HG03439 (cell line): ENCODE measurements around the gene ZGPAT.
"Not testable (repeated sequence)": the region's sequence is repeated elsewhere in the genome, so short reads cannot be mapped to it uniquely, and the experiment has no call there.

ENCODE experiments used
- ATAC-seq: cut with Tn5 transposase; IDR thresholded peaks from one replicate; pipeline ENCODE4 v1.9.1; 2021; ENCODE audit warnings: mild to moderate bottlenecking, moderate library complexity; ENCODE audit not compliant: unreplicated experiment

ZGPAT gene

DNA sequence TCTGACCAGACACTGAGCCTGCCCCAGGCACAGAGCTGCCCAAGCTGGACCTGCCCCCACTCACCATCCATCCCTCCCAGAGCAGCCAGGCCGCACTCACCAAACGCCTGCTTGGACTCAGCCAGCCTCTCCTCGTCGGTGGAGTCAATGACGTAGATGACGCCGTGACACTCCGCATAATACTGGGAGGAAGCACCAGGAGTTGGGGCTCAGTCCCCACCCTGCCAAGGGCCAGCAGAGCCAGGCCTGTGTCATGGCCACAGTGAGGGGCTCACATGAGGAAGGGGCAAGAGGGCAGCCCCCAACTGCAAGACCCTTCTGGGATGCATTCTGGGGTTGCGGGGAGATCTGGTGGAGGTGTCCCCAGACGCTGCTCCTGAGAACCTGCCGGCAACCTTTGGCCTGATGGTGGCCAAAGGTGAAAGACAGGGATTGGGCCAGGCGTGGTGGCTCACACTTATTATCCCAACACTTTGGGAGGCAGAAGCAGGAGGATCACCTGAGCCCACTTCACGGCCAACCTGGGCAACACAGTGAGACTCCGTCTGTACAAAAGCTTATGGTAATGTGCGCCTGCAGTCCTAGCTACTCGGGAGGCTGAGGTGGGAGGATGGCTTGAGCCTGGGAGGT, 5.7 kb upstream of the ZGPAT start:
- ATAC-seq, result no peak

GRCh38 chr20:63702751-63703470, 4.9 kb upstream of the ZGPAT start:
- no peak for ATAC-seq

GRCh38 chr20:63703471-63703975, 4.3 kb upstream of the ZGPAT start:
- ATAC-seq, result no peak

DNA sequence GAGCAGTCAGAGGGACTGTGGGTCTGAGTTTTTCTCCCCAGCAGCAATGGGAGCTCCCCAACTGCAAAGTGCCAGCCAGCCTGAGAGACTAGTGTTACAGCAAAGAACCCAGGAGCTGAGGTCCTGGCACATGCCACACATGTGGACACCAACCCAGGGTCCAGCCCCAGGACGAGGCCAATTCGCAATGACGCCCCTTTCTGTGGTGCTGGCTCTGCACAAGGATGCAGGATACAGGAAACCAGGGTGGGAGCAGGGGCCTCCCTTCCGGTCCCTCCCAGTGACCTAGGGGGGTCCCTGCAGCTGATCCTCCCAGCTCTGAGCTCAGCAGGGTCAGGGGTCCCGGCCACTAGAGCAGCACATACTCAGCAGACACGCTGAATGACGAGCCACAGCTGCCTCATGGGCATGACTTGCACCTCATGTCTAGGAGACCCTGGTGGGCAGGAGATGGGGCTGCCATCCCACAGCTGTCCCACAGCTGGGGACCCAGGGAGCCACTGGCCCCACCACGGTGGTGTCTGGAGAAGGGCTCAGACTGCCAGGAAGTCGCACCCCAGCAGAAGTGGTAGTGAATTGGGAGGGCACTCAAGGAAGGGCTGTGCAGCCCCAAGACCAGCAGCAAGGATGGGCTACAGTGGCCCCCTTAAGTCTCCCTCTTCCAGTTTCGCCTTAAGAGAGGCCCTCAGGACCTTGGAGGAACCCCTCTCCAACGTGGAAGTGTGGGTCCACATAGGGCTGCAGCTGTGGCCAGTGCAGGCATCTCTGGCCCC, 3.7 kb upstream of the ZGPAT start:
- no peak for ATAC-seq

DNA sequence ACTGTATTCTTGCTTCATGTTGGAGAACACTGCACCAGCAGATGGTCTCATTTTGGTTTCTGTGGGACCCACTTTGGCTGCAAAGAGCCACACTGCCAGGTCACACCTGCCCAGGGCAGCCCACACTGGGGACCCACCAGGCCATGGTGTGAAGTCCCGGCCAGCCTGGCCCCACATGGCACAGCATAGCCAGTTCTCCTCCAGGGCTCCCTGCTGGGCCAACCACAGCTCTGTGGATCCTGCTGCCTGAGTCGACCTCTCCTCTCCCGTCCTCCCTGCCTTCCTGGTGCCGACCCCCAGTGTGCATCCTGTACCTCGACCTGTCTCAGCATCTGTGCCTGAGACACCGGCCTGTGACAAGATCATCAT, 3.1 kb upstream of the ZGPAT start:
- ATAC-seq, result no peak

DNA sequence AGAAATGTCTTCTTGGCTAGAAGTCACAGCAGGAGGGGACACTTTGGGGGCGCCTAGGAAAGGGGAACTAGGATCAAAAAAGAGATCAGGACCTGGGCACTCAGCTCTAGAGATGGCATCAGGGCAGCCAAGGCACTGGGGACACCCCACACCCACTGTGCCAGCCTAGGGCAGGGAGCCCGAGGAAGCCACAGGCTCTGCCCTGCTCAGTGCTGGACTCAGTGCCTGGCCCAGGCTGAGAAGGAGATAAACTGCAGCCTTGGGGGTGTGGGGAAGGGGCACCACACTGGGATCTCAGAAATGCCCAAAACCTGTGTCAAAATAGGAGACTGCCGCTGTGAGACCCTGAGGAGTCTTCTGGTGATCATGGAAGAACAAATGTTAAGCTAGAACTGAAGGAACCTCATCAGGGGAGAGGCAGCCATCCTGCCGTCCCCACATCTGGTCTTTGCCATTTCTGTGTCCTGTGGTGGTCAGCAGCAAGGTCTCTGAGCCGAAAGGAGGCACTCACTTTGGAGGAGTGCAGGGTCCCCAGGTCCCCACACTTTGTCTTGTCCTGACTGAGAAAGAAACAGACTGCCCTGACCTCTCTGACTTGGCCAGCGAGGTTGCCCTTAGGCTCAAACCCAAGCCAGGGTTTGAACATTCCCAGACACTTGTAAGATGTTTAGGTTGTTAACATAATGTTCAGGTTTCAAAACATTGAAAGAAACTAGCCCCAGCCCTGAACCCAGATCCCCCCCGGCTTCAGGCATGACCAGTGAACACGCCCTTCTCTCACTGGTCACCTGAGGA, 2.4 kb upstream of the ZGPAT start:
- no peak for ATAC-seq

- no peak for ATAC-seq
Observed at GRCh38 chr20:63706027-63706695, 1.7 kb upstream of the ZGPAT start.

- ATAC-seq, result peak; percentile 22
Observed at GRCh38 chr20:63706852-63707557, 834 bp upstream of the ZGPAT start.

DNA sequence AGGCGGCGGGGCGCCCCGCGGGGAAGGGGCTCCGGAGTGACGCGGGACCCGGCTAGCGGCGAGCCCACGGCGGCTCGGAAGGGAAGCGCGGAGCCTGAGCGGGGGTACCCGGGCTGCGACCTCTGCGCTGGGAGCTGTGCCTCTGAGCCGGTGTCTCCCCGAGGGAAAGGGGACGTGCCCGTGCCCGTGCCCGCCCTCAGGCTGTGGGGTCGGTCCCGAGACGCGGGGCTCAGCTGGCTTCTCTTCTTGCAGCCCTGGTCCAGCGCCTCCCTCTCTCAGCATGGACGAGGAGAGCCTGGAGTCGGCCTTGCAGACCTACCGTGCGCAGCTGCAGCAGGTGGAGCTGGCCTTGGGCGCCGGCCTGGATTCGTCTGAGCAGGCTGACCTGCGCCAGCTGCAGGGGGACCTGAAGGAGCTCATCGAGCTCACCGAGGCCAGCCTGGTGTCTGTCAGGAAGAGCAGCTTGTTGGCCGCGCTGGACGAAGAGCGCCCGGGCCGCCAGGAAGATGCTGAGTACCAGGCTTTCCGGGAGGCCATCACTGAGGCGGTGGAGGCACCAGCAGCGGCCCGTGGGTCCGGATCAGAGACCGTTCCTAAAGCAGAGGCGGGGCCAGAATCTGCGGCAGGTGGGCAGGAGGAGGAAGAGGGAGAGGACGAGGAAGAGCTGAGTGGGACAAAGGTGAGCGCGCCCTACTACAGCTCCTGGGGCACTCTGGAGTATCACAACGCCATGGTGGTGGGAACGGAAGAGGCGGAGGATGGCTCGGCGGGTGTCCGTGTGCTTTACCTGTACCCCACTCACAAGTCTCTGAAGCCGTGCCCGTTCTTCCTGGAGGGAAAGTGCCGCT, 686 bp downstream of the ZGPAT start:
- ATAC-seq, result peak; percentile 12

DNA sequence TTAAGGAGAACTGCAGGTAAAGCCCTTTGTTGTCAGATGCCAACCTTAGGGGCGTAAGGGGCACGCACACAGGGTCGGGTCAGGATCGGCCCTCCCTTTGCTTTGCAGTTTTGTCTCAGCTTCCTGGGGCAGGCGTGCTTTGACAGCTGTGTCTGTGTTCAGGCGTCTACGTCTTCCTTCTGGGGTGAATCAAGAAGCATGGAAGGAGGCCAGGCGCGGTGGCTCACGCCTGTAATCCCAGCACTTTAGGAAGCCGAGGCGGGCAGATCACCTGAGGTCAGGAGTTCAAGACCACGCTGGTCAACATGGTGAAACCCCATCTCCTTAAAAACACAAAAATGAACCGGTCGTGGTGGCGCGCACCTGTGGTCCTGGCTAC, 1.3 kb downstream of the ZGPAT start:
- no peak for ATAC-seq

GRCh38 chr20:63711085-63711645, 3.3 kb downstream of the ZGPAT start:
- ATAC-seq, result no peak

- ATAC-seq, result no peak
Observed at GRCh38 chr20:63712191-63712590, 4.4 kb downstream of the ZGPAT start.

DNA sequence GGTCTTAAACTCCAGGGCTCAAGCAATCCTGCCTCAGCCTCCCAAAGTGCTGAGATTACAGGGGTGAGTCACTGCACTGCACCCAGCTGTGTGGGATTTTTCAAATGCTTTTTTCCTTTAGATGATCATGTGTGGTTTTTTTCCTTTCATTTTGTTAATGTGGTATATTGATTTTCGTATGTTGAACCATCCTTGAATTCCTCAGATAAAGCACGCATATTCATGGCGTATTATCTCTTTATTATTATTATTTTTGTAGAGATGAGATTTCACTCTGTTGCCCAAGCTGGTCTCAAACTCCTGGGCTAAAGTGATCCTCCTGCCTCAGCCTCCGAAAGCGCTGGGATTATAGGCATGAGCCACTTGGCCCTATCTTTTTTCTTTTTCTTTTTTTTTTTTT, 7.0 kb downstream of the ZGPAT start:
- ATAC-seq, result no peak

- ATAC-seq, result no peak
Observed at GRCh38 chr20:63718996-63719395, 11.2 kb downstream of the ZGPAT start.

DNA sequence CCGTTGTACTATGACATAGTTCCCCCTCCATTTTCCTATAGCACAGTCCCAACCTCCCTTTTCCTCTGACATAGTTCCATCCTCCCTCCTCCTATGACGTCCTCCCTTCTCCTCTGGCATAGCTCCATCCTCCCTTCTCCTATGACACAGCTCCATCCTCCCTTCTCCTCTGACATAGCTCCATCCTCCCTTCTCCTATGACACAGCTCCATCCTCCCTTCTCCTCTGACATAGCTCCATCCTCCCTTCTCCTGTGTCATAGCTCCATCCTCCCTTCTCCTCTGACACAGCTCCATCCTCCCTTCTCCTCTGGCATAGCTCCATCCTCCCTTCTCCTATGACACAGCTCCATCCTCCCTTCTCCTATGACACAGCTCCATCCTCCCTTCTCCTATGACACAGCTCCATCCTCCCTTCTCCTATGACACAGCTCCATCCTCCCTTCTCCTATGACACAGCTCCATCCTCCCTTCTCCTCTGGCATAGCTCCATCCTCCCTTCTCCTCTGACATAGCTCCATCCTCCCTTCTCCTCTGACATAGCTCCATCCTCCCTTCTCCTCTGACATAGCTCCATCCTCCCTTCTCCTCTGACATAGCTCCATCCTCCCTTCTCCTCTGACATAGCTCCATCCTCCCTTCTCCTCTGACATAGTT, 15.3 kb downstream of the ZGPAT start:
- not testable (repeated sequence) for ATAC-seq

GRCh38 chr20:63730189-63730733, 22.4 kb downstream of the ZGPAT start:
- not testable (repeated sequence) for ATAC-seq

DNA sequence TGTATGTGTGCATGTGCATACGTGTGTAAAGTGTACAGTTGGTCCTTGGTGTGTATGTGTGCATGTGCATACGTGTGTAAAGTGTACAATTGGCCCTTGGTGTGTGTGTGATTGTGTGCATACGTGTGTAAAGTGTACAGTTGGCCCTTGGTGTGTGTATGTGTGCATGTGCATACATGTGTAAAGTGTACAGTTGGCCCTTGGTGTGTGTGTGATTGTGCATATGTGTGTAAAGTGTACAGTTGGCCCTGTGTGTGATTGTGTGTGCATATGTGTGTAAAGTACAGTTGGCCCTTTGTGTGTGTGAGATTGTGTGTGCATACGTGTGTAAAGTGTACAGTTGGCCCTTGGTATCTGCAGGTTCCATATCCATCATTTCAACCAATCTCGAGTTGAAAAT, 23.6 kb downstream of the ZGPAT start:
- no peak for ATAC-seq
